Measurements from ENCODE around the gene RETREG3. TPM values are rescaled to one million over a fixed set of nuclear protein-coding genes. Genes with fewer than 3 reads are reported as not detected.

The RETREG3 gene
- total and polyA plus RNA-seq, 2 of the 13 experiments (the other 11 are each of a cell fraction or from before 2014, with no cell fraction given), result 47.0 to 55.8 TPM

DNA sequence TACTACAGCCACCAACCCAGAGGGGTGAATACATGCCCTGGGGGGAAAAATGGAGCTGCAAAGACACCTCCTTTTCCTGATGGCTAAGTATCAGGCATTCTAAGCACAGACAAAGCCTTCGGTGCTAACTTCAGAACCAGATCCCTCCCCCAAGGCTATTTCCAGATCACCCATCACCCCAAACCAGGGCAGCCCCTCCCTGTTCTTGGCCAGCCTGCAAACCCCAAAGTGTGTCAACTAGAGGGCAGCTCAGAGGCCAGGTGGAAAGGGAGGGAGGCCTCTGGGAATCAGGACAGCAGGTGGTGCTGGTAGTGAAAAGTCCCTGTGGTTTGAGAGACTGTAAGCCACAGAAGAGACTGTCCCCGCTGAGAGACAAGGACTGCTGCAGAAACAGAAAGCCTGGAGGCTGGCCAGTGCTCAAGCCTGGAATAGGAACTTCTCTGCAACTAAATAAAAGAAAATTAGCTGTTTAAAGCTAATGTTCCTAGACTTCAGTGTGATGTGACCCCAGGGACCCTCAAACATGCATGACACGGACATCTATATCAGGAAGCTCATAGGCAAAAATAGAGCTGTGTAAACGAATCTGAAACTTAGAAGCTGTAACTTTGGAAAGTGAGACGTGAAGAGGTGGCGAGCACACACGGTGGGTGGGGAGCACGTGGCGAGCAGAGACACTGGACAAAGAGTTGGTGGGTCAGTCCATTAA is 9.4 kb upstream of the RETREG3 start (continued):
- TF ChIP-seq, protein P1, sequence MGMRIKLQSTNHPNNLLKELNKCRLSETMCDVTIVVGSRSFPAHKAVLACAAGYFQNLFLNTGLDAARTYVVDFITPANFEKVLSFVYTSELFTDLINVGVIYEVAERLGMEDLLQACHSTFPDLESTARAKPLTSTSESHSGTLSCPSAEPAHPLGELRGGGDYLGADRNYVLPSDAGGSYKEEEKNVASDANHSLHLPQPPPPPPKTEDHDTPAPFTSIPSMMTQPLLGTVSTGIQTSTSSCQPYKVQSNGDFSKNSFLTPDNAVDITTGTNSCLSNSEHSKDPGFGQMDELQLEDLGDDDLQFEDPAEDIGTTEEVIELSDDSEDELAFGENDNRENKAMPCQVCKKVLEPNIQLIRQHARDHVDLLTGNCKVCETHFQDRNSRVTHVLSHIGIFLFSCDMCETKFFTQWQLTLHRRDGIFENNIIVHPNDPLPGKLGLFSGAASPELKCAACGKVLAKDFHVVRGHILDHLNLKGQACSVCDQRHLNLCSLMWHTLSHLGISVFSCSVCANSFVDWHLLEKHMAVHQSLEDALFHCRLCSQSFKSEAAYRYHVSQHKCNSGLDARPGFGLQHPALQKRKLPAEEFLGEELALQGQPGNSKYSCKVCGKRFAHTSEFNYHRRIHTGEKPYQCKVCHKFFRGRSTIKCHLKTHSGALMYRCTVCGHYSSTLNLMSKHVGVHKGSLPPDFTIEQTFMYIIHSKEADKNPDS (CRISPR knock-in tag; IDR thresholded peaks at IDR 0.05), result peak; percentile 73; the same call in 1 of the 2 replicates
- TF ChIP-seq SP1 (IDR thresholded peaks at IDR 0.05) (no peak), SP1 (CRISPR knock-in tag; IDR thresholded peaks at IDR 0.05) (no peak), CEBPG (CRISPR knock-in tag; IDR thresholded peaks at IDR 0.05) (peak; percentile 22; the same call in 1 of the 2 replicates), NR2F6 (IDR thresholded peaks at IDR 0.05) (no peak), NR2F6 (CRISPR knock-in tag; IDR thresholded peaks at IDR 0.05) (peak; percentile 81), SSRP1 (CRISPR knock-in tag; IDR thresholded peaks at IDR 0.05) (no peak), ZNF761 (CRISPR knock-in tag; conservative IDR thresholded peaks at IDR 0.05) (no peak), ZSCAN30 (CRISPR knock-in tag; IDR thresholded peaks at IDR 0.05) (no peak), ZFP36L1 (CRISPR knock-in tag; IDR thresholded peaks at IDR 0.05) (0 out of 2 replicates have a peak, but pooled peaks have one; percentile 30), MTA3 (CRISPR knock-in tag; IDR thresholded peaks at IDR 0.05) (no peak), ZNF501 (CRISPR knock-in tag; IDR thresholded peaks at IDR 0.05) (peak; percentile 66; the same call in 1 of the 2 replicates), ZNF335 (CRISPR knock-in tag; IDR thresholded peaks at IDR 0.05) (no peak; the same call in 1 of the 2 replicates), ZNF563 (CRISPR knock-in tag; IDR thresholded peaks at IDR 0.05) (no peak), SMAD3 (CRISPR knock-in tag; IDR thresholded peaks at IDR 0.05) (no peak; the same call in 1 of the 2 replicates), SP2 (CRISPR knock-in tag; IDR thresholded peaks at IDR 0.05) (no peak), ZC3H4 (CRISPR knock-in tag; IDR thresholded peaks at IDR 0.05; ENCODE audit: borderline replicate concordance) (no peak), NFKBIZ (CRISPR knock-in tag; IDR thresholded peaks at IDR 0.05) (no peak), ZFP82 (CRISPR knock-in tag; IDR thresholded peaks at IDR 0.05; ENCODE audit: borderline replicate concordance) (no peak), FIP1L1 (IDR thresholded peaks at IDR 0.05; ENCODE audit: borderline replicate concordance, insufficient read depth, low read depth, low read length) (no peak), ZNF572 (CRISPR knock-in tag; IDR thresholded peaks at IDR 0.05) (0 out of 2 replicates have a peak, but pooled peaks have one; percentile 81), ZNF891 (CRISPR knock-in tag; IDR thresholded peaks at IDR 0.05) (no peak), ZNF460 (CRISPR knock-in tag; IDR thresholded peaks at IDR 0.05; ENCODE audit: borderline replicate concordance) (no peak; the same call in 1 of the 2 replicates), REL (CRISPR knock-in tag; conservative IDR thresholded peaks at IDR 0.05) (no peak), BCLAF1 (IDR thresholded peaks at IDR 0.05) (no peak), MNT (IDR thresholded peaks at IDR 0.05) (no peak)

Data from HepG2 (cell line).